ENCODE results near the gene CYSRT1.

GRCh38 chr9:137240318-137240840, 15.4 kb downstream of the CYSRT1 start:
- TF ChIP-seq, protein P1, sequence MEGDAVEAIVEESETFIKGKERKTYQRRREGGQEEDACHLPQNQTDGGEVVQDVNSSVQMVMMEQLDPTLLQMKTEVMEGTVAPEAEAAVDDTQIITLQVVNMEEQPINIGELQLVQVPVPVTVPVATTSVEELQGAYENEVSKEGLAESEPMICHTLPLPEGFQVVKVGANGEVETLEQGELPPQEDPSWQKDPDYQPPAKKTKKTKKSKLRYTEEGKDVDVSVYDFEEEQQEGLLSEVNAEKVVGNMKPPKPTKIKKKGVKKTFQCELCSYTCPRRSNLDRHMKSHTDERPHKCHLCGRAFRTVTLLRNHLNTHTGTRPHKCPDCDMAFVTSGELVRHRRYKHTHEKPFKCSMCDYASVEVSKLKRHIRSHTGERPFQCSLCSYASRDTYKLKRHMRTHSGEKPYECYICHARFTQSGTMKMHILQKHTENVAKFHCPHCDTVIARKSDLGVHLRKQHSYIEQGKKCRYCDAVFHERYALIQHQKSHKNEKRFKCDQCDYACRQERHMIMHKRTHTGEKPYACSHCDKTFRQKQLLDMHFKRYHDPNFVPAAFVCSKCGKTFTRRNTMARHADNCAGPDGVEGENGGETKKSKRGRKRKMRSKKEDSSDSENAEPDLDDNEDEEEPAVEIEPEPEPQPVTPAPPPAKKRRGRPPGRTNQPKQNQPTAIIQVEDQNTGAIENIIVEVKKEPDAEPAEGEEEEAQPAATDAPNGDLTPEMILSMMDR (IDR thresholded peaks at IDR 0.05 in 8 of 11, conservative IDR thresholded peaks at IDR 0.05 in 3 of 11): peak in 1 of 11 experiments; percentile 10
- TF ChIP-seq POLR2A (IDR thresholded peaks at IDR 0.05): peak in 1 of 3 donors; percentile 39

Measured in spleen (tissue), 7 donors.